ENCODE results near the gene GOLIM4. TPM values are rescaled to one million over a fixed set of nuclear protein-coding genes. Genes with fewer than 3 reads are reported as not detected.
A peak's percentile ranks its signal among the peaks of the same experiment; 100 is the strongest.

GOLIM4 gene
- total RNA-seq, 1 experiment from 2014 or later, result 35.4 TPM

DNA sequence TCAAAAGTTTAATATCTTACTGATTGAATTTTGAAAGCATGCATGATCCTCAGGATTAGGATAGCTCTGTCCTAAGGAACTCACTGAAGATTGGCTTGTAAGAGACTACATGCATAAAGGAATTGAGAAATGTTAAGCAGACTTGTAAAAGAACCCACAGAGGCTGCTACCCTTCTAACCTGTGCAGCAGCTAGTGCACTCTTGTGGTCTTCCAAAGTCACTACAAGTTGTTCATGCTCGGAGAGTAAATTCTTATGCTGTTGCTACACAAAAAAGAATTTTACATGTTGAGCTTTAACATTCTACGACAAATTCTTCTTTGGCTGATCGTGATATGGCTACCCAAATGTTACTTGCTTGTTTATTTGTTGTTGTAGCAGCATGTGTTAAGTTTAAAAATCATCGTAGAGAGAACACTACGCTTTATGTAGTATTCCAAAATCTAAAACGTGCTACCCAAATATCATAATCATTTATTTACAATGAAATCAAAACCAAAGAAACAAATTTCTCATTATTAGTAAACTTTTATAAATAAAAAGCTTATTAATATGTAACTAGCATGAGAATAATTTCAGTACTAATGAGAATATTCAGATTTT is 55.0 kb downstream of the GOLIM4 start:
- no TSS peak for BruUV-seq (replicated peaks)
- ChIA-PET CTCF (interaction anchor here (0.6 to 0.9 kb wide), 2 partner anchors 126 to 128 kb away, joined by 3 read pairs; no protein-coding TSS in a partner anchor), POLR2A (no interaction called here)
- peak; percentile 13 for DNase-seq (ENCODE audit: low read depth, low spot score)
- Histone ChIP-seq H3K4me3 (ENCODE audit: low read depth in 2 of 2, low read length in 2 of 2) (no peak overlapping the region), H3K36me3 (ENCODE audit: control insufficient read depth, insufficient read depth, low read length) (peaks cover 2% of the 10 kb centered on the region; the same call in 1 of the 2 replicates), H3K9me3 (ENCODE audit: control insufficient read depth, insufficient read depth, low read depth, low read length) (no peaks in the 10 kb centered on the region), H3K27me3 (ENCODE audit: control insufficient read depth, insufficient read depth, low read length) (no peaks in the 10 kb centered on the region), H3K4me1 (ENCODE audit: control insufficient read depth, insufficient read depth, low read length) (no peaks in the 10 kb centered on the region), H3K27ac (ENCODE audit: low read length) (no peak overlapping the region)
- ATAC-seq, result peak; percentile 80; the same call in 1 of the 2 replicates
- intact Hi-C loops (cut with micrococcal nuclease; ENCODE audit: unreplicated experiment), result loop anchor here (5.0 to 10.0 kb wide), 2 partner anchors 113 to 306 kb away; partner anchors contain the start of genes PDCD10 and SERPINI1
- in situ Hi-C loops (cut with HindIII; ENCODE audit: low pct_unique_long_range_greater_than_20kb, low sequenced_read_pairs), result no loop called here
- TF ChIP-seq POLR2AphosphoS5 (IDR thresholded peaks at IDR 0.05; ENCODE audit: low read depth, low read length) (no peak), CTCF (IDR thresholded peaks at IDR 0.05) (peak; percentile 74), SIN3A (IDR thresholded peaks at IDR 0.05; ENCODE audit: borderline replicate concordance, insufficient read depth, low read depth, low read length) (no peak), TCF7L2 (IDR thresholded peaks at IDR 0.05; ENCODE audit: low read depth, low read length) (no peak)
- TF ChIP-seq, protein P1, sequence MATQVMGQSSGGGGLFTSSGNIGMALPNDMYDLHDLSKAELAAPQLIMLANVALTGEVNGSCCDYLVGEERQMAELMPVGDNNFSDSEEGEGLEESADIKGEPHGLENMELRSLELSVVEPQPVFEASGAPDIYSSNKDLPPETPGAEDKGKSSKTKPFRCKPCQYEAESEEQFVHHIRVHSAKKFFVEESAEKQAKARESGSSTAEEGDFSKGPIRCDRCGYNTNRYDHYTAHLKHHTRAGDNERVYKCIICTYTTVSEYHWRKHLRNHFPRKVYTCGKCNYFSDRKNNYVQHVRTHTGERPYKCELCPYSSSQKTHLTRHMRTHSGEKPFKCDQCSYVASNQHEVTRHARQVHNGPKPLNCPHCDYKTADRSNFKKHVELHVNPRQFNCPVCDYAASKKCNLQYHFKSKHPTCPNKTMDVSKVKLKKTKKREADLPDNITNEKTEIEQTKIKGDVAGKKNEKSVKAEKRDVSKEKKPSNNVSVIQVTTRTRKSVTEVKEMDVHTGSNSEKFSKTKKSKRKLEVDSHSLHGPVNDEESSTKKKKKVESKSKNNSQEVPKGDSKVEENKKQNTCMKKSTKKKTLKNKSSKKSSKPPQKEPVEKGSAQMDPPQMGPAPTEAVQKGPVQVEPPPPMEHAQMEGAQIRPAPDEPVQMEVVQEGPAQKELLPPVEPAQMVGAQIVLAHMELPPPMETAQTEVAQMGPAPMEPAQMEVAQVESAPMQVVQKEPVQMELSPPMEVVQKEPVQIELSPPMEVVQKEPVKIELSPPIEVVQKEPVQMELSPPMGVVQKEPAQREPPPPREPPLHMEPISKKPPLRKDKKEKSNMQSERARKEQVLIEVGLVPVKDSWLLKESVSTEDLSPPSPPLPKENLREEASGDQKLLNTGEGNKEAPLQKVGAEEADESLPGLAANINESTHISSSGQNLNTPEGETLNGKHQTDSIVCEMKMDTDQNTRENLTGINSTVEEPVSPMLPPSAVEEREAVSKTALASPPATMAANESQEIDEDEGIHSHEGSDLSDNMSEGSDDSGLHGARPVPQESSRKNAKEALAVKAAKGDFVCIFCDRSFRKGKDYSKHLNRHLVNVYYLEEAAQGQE (IDR thresholded peaks at IDR 0.05; ENCODE audit: insufficient read depth in 1 of 2, low read depth in 2 of 2, low read length in 1 of 2), result no peak

- Histone ChIP-seq H3K4me3 (ENCODE audit: low read depth in 2 of 2, low read length in 2 of 2) (no peak overlapping the region), H3K4me1 (ENCODE audit: control insufficient read depth, insufficient read depth, low read length) (no peaks in the 10 kb centered on the region), H3K27ac (ENCODE audit: low read length) (no peak overlapping the region), H3K36me3 (ENCODE audit: control insufficient read depth, insufficient read depth, low read length) (no peaks in the 10 kb centered on the region), H3K27me3 (ENCODE audit: control insufficient read depth, insufficient read depth, low read length) (no peaks in the 10 kb centered on the region), H3K9me3 (ENCODE audit: control insufficient read depth, insufficient read depth, low read depth, low read length) (no peaks in the 10 kb centered on the region)
- ATAC-seq, result no peak
- intact Hi-C loops (cut with micrococcal nuclease; ENCODE audit: unreplicated experiment), result no loop called here
- no TSS peak for BruUV-seq (replicated peaks)
- in situ Hi-C loops (cut with HindIII; ENCODE audit: low pct_unique_long_range_greater_than_20kb, low sequenced_read_pairs), result no loop called here
- ChIA-PET CTCF (no interaction called here), POLR2A (no interaction called here)
- TF ChIP-seq, protein P1 (IDR thresholded peaks at IDR 0.05; ENCODE audit: insufficient read depth in 1 of 2, low read depth in 2 of 2, low read length in 1 of 2), result no peak
- TF ChIP-seq TCF7L2 (IDR thresholded peaks at IDR 0.05; ENCODE audit: low read depth, low read length) (no peak), CTCF (IDR thresholded peaks at IDR 0.05) (no peak), POLR2AphosphoS5 (IDR thresholded peaks at IDR 0.05; ENCODE audit: low read depth, low read length) (no peak), SIN3A (IDR thresholded peaks at IDR 0.05; ENCODE audit: borderline replicate concordance, insufficient read depth, low read depth, low read length) (no peak)
- DNase-seq (ENCODE audit: low read depth, low spot score), result no peak
Observed at GRCh38 chr3:168037020-168037419, 58.7 kb downstream of the GOLIM4 start.

Data from Panc1 (cell line).